Uterus (tissue), 2 donors: ENCODE measurements around the gene CCDC171.

Experiments used
- CTCF ChIP-seq, 4 experiments: fragments of 200-600 bp in 2 of 4; fragments of 450-650 bp in 2 of 4; sonication (generic) in 2 of 4; IDR thresholded peaks; one replicate each; pipeline ENCODE4 v1.5.1; 2016 to 2019; ENCODE audit warnings: antibody characterized with exemption in 4 of 4, mild to moderate bottlenecking in 2 of 4, moderate library complexity in 1 of 4
- POLR2A ChIP-seq, 2 donors: fragments of 450-650 bp; IDR thresholded peaks; one replicate each; pipeline ENCODE4 v1.6.1; 2016; ENCODE audit warnings: antibody characterized with exemption in 2 of 2, mild to moderate bottlenecking in 1 of 2, moderate library complexity in 1 of 2

- TF ChIP-seq CTCF (IDR thresholded peaks at IDR 0.05) (no peak), POLR2A (IDR thresholded peaks at IDR 0.05) (no peak)
Measured at GRCh38 chr9:15617782-15618181, 64.9 kb downstream of the CCDC171 start.
